ENCODE measurements around the gene MLXIP.

Gene MLXIP

GRCh38 chr12:122126713-122127597 is 48.4 kb downstream of the MLXIP start:
- DNase-seq (ENCODE audit: low spot score), result no peak

DNA sequence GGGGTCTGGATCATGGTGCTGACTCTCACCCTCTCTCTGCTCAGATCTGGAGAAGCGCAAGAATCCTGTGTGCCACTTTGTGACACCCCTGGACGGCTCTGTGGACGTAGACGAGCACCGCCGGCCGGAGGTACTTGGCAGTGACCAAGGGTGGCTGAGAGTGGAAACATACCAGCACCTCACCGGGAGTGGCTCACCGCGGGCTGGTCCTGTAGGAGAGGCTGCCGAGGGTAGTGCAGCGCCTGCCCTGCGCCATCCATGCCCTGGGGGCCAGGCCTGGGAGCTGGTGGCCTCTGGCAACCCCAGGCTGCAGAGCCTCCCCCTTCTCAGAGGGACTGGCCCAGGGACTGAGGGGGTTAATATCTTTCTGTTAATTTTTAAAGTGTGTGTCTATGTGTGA is 49.3 kb downstream of the MLXIP start:
- DNase-seq (ENCODE audit: low spot score), result no peak

DNA sequence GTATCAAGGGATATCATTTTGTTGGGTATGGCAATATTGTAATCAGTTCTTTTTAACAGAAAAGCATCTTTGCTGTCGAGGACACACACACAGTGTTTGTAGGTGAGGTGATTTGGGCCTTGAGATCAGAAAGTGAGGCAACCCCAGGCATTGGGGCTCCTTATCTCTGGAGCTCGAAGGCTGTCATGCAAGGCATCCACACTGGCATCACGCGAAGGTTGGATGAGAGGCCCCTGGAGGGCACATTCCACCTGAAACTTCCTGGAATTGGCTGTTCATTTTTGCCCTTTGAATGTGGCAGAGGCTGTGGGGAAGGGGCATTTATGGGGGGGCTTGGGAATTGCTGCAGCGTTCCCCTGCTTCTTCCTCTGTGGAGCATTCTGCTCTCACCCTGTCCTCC is 49.9 kb downstream of the MLXIP start:
- DNase-seq (ENCODE audit: low spot score), result no peak

GRCh38 chr12:122129131-122129530 is 50.6 kb downstream of the MLXIP start:
- no peak for DNase-seq (ENCODE audit: low spot score)

GRCh38 chr12:122130150-122130549 is 51.6 kb downstream of the MLXIP start:
- DNase-seq (ENCODE audit: low spot score), result no peak

GRCh38 chr12:122133192-122133950 is 54.8 kb downstream of the MLXIP start:
- DNase-seq (ENCODE audit: low spot score), result no peak

DNA sequence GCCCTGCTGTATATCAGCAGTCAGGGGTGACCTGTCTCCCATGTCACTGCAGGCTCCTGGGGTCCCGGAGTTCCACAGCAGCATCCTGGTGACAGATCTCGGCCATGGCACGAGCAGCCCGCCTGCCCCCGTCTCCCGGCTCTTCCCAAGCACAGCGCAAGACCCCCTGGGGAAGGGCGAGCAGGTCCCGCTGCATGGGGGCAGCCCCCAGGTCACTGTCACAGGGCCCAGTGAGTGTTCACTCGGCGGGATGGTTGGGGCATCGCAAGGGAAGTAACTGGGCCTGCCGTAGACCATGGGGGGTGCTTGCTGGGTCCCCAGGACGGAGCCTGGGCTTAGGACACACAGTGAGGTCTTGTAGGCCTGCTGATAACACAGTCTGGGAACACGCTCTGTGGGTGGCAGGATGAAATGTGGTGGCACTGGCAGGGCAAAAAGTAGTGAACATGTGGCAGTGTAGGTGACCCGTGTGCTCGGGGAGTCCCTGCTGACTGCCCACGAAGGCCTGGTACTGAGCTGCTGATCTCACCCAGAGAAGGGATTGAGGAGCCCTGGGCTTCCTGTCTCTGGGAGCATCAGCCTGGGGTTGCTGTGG is 57.0 kb downstream of the MLXIP start:
- no peak for DNase-seq (ENCODE audit: low spot score)

DNA sequence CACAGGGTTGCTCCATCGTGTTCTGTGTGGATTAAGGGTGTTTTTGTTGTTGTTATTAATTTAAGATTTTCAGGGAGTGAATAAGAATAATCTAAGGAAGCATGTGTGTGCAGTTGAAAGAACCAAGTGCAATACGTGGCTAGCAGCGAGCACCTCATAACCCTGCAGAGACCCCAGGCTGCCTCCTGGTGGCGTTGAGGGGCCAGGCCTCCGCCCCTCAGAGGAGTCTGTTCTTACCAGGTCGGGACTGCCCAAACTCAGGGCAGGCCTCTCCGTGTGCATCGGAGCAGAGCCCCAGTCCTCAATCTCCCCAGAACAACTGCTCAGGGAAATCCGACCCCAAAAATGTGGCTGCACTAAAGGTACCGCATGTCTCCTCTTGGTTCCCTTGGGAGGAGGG is 58.7 kb downstream of the MLXIP start:
- DNase-seq (ENCODE audit: low spot score), result no peak

DNA sequence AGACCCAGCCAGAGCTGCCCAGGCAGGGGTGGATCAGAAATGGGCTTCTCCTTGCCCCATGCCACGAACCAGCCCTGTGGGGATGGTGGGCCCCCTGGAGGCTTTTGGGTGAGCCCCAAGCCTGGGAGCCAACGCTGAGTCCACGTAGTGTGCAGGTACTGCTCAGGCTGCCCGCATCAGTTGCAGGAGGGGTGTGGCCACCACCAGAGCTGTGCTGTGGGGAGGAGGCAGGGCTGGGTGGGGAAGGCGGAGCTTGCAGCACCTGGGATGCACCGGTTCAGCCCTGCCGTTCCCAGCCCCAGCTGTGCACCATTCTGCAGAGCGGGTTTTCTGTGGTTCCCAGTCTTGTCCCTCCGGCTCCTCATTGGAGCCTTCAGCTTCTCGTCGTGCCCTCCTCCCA is 59.1 kb downstream of the MLXIP start:
- DNase-seq (ENCODE audit: low spot score), result no peak

- DNase-seq (ENCODE audit: low spot score), result no peak
Observed at GRCh38 chr12:122138181-122138580, 59.6 kb downstream of the MLXIP start.

GRCh38 chr12:122138616-122139015 is 60.1 kb downstream of the MLXIP start:
- DNase-seq (ENCODE audit: low spot score), result no peak

DNA sequence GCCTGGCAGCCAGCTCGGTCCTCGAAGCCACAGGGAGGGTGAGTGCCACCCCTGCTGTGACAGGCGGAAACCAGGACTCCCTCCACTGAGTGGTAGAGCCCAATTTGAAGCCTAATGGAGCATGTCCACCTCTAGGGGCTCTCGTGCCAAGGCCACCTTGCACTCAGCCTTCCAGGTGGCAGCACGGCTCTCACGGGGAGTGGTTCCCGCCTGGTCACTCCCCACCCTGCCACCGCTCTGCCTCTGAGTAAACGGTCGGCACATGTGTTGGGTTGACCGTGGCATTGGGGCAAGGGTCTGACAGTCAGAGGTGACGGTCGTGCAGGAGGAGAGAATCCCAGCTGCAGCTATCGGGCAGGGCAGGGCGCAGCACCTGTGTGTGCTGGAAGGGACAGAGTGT is 60.7 kb downstream of the MLXIP start:
- no peak for DNase-seq (ENCODE audit: low spot score)

GRCh38 chr12:122139941-122140340 is 61.4 kb downstream of the MLXIP start:
- no peak for DNase-seq (ENCODE audit: low spot score)

DNA sequence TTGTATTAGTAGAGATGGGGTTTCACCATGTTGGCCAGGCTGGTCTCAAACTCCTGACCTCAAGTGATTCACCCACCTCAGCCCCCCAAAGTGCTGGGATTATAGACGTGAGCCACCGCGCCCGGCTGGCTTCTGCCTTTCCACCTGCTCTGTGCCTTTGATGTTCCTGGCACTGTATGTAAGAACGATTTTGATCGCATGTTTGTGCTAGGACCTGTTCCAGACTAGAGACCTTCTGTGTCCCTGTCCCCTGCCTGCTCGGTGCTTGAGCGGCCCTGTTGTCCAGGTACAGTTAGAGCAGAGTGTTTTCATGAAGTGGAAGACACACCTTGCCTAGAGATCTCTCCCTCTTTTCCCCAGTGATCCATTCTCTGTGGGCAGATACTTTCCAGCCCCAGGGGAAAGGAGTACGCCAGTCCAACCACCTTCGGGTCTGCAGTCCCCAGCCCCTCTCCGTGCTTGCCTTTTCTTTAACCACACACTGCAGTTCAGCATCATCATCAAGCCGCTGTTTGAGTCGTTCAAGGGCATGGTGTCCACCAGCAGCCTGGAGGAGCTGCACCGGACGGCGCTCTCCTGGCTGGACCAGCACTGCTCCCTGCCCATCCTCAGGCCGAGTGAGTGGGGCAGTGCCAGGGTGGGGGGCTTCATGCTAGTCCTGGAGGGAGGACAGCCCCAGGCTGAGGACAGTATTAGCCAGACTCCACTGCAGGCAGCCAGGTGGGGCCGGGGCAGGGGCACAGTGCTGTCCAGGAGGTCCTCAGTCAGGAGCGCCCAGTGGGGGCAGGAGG is 62.1 kb downstream of the MLXIP start:
- no peak for DNase-seq (ENCODE audit: low spot score)

- DNase-seq (ENCODE audit: low spot score), result no peak
Observed at GRCh38 chr12:122141911-122142725, 63.6 kb downstream of the MLXIP start.

- DNase-seq (ENCODE audit: low spot score), result no peak
Observed at GRCh38 chr12:122142857-122143256, 64.3 kb downstream of the MLXIP start.

DNA sequence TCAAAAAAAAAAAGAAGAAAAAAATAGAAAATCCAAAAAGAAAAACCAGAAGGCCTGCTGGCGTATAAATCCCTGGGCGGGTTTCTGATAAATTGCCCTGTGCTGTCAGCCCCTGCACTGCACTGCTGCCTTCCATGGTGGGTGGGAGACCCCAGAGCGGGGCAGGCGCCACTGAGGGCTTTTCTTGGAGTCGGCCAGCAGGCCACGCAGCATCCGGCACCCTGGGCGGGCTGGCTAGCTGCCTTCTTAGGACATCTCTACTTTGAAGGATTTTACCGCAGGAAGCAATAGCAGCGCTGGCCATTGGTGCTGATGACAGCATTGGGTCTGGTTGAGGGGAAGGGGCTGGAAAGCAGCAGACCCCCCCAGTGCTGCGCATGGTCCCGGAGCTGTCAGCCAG is 66.3 kb downstream of the MLXIP start:
- DNase-seq (ENCODE audit: low spot score), result no peak

- DNase-seq (ENCODE audit: low spot score), result no peak
Observed at GRCh38 chr12:122145505-122146330, 67.2 kb downstream of the MLXIP start.

GRCh38 chr12:122147514-122148290 is 69.1 kb downstream of the MLXIP start:
- no peak for DNase-seq (ENCODE audit: low spot score)

DNA sequence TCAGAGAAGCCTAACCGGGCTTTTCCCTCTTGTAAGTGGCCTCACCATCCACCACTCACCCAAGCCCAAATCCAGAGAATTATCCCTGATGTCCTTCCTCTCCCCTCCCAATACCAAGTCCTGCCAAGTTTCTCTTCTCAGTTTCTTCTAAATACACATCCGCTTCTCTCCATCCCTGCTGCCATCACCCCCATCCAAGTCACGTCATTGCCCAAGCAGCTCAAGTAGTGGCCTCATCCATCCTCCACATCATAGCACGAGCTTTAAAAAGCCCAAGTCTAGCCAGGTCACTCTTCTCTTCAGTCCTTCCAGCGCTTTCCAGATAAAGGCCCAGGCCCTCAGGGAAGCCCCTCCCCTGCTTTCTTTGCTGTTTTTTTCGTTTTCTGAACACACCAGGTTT is 70.1 kb downstream of the MLXIP start:
- DNase-seq (ENCODE audit: low spot score), result no peak
